Retinal pigment epithelial cell (primary cell): ENCODE data around the gene RAB35.

Experiments used
- DNase-seq: peaks from one replicate; pipeline ENCODE4 v3.0.0-alpha.2; 2010; ENCODE audit warnings: low read depth
- H3K4me3 ChIP-seq: 2 replicates; pipeline ENCODE4 v1.5.1; 2011; ENCODE audit warnings: mild to moderate bottlenecking, low read length, control low read depth, moderate library complexity
- CTCF ChIP-seq: conservative IDR thresholded peaks from 2 replicates; pipeline ENCODE4 v1.5.1; 2011; ENCODE audit warnings: low read depth, low read length, control low read depth, inconsistent platforms

RAB35 gene

GRCh38 chr12:120067901-120068300 is 48.7 kb downstream of the RAB35 start:
- no peak for TF ChIP-seq CTCF
- no peak for DNase-seq
- H3K4me3 ChIP-seq, result no peak overlapping the region

- TF ChIP-seq CTCF, result no peak
- no peak for DNase-seq
- no peak overlapping the region for H3K4me3 ChIP-seq
Observed at GRCh38 chr12:120067084-120067869, 49.3 kb downstream of the RAB35 start.

- no peak for TF ChIP-seq CTCF
- no peak for DNase-seq
- no peak overlapping the region for H3K4me3 ChIP-seq
Observed at GRCh38 chr12:120066341-120066740, 50.2 kb downstream of the RAB35 start.

- no peak for TF ChIP-seq CTCF
- no peak for DNase-seq
- no peak overlapping the region for H3K4me3 ChIP-seq
Observed at GRCh38 chr12:120065472-120065871, 51.1 kb downstream of the RAB35 start.

GRCh38 chr12:120064054-120064940 is 52.3 kb downstream of the RAB35 start:
- TF ChIP-seq CTCF, result no peak
- H3K4me3 ChIP-seq, result no peak overlapping the region
- no peak for DNase-seq

GRCh38 chr12:120062976-120063579 is 53.5 kb downstream of the RAB35 start:
- no peak for DNase-seq
- H3K4me3 ChIP-seq, result no peak overlapping the region
- TF ChIP-seq CTCF, result no peak
